Superior temporal gyrus (tissue), 1 donor: ENCODE results near the gene EEF1A2.

Experiments used
- DNase-seq: peaks from one replicate; pipeline ENCODE4 v3.0.0-alpha.2; 2016; ENCODE audit errors: extremely low spot score

The EEF1A2 gene

DNA sequence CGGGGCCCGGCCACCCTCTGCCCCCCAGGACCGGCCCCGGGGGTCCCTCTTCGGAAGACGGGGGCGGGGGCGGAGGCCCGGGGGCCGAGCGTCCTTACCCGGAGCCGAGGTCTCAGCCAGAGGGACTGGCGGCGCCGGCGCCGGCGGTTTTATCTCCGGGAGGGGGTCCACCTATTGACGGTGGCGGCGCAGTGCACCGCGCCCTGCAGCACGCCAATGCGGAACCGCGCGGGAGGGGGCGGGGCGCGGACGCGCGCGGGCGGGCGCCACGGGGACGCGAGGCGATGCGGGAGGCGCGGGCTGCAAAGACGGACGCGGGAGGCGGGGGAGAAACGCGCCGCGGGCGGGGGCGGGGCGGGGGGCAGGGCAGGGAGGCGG, at the start of gene EEF1A2:
TSS of gene EEF1A2 (minus strand) at position 124 of the 378 bp plus-strand sequence. CDS start 1,320 bp downstream, outside the sequence.
- DNase-seq, result no peak

GRCh38 chr20:63548542-63548941, 49.7 kb upstream of the EEF1A2 start:
- DNase-seq, result no peak

DNA sequence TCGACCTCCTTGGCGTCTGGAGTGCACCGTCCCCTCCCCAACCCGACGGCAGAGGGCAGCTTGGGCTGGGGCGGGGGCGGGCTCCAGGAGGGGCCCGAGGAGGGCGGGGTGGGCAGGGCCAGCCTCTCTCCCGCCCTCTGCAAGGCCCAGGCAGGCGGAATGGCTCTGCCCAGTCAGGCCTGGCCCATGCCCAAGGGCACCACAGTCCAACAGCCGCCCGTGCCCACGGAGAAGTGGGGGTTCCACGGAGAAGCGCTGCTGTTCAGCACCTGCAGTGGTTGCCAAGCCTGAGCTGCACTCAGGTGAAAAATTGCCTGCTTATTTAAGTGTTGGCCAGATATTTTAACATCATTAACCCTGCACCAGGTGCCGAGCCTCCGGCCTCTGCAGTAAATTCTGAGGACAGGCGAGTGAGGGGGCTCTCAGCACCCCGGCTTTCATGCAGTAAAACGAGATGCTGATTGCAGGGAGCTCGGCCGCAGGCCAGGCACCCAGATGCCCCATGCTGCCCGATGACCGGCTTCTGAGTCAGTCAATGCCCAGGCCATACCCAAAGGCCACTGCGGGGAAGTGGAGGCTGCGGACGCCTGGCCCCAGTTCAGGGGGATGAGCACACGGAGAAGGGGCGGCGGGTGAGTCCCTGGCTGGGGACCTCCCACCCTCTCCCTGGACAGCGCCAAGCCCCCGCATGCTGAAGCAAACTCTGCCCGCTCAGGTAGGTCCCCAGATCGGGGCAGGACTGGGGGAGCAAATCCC, 49.0 kb upstream of the EEF1A2 start, which contains the start of gene SRMS:
TSS of gene SRMS (minus strand) at position 25 of the 756 bp plus-strand sequence. CDS start 286 bp downstream, outside the sequence.
- no peak for DNase-seq

- no peak for DNase-seq
Measured at GRCh38 chr20:63546956-63547724, 48.3 kb upstream of the EEF1A2 start.

GRCh38 chr20:63546256-63546955, 47.5 kb upstream of the EEF1A2 start:
- no peak for DNase-seq

DNA sequence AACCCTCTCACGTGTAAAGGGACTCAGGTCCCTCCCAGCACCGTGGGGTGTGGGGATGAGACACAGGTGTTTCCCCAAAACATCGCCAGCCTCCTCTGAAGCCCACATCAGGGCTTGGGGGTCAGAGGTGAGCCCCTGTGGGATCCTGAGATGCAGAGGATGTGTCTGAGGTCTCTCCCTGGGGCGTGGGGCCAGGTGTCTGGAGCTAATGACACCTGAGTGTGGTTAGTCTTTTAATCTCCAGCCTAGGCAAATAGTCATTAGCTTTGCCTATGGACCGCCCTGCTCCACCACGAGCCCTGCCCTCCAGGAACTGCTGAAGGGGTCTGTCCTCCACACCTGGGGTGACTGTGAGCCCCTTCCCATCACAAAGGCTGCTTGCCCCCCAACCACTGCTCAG, 46.9 kb upstream of the EEF1A2 start:
- no peak for DNase-seq

DNA sequence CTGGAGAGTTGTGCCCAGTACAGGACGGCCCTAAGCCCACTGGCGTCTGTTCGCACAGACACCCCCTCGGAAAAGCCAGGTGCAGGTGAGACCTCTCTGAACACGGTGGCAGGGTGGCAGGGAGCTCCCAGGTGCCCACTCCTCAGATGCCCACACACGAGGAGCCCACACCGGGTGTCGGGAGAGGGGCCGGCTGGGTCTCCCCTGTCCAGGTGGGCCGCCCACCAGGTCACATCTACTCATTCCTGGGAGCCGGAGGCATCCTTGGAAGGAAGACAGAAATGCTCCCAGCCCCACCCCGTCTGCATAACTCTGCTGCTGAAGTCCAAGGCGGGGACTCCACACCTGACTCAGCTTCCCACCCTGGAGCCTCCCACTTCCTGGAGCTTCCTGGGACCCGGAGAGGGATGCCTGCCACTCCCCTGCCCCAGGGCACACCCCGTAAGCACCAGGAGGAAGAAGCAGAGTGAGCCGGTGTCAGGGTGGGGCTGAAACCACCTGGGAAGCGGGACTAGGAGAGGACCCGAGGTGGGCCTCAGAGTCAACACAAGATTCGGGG, 46.2 kb upstream of the EEF1A2 start:
- DNase-seq, result no peak

DNA sequence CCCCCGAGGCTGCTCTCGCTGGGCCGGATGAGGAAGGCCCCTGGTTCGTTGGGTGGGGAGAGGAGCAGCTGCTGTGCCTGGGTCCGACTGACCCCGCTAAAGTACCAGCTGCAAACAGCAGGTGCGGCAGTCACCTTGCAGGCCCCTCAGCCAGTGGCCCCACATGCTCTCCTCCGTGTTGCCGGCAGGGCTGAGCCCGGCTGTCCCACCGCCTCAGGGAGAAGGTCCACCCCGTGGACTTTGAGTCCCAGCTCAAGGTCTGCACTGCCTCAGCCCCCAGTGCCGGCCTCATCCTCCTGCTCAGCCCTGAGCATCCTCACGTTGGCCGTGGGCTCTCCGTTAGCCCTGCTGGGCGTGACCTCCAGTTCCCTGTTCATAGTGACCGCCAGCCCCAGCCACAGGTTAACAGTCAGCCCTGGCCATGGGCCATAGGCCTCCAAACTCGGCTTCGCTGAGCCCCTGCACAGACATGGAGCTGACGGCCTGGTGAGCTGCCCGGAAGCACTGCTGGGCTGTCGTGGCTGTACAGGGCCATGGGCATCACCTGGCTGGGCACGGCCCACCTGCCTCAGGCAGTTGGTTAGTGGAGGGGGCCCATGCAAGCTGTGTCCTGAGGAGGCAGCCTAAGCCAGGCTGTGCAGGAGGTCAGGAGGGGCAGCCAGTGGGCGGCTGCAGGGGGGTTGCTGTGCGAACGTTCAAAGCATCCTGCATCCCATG, 45.5 kb upstream of the EEF1A2 start:
- no peak for DNase-seq

DNA sequence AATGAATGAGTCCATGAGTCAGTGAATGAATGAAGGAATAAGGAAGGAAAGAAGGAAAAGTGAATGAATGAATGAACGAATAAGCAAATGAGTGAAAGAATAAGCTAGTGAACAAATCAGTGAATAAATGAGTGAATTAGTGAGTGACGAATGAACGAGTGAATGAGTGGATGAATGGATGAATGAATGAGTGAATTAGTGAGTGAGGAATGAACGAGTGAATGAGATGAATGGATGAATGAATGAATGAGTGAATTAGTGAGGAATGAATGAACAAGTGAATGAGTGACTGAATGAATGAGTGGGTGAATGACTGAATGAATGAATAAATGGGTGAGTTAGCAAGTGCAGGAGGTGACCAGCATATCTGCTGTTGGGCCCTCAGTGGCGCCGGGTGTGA, 44.9 kb upstream of the EEF1A2 start:
- no peak for DNase-seq

DNA sequence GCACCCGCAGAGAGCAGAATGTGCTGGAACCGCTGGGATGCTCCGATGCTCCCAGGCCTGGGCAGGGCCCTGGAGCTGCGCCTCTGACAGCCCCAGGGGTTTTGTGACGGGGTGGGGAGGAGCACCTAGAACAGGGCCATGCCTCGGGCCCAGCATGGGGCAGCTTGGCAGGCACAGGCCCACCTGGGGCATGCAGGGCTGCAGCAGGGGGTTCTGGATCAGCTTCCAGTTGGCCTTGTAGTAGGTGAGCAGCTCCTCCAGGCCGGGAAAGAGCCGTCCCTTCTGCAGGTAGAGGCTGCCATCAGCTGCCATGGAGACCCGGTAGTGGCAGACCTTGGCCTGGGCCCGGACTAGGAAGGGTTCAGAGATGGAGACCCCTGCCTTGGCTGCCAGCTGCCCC, 44.2 kb upstream of the EEF1A2 start:
- no peak for DNase-seq

GRCh38 chr20:63542696-63543095, 43.8 kb upstream of the EEF1A2 start:
- no peak for DNase-seq

DNA sequence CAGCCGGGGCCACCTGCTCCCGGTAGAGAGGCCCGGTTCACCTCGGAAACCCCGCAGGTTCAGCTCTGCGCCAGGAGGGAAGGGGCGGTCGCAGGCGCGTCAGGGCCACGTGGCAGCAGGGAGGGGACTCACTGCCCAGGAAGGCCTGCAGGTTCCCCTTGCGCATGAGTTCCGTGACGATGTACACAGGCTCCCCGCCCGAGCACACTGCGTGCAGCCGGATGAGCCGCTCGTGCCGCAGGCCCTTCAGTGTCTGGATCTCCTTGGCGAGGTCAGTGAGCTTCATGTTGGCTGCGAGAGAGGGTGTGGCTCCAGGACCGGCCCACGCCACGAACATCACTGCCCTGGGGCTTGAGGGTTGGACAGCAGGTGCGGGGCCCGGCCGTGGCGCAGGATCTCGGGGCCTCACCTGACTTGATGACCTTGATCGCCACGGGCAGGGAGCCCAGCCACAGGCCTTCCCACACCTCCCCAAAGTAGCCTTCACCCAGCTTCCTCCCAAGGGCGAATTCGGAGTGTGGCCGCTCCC, 43.2 kb upstream of the EEF1A2 start:
- no peak for DNase-seq

- DNase-seq, result no peak
Measured at GRCh38 chr20:63541371-63541770, 42.5 kb upstream of the EEF1A2 start.

DNA sequence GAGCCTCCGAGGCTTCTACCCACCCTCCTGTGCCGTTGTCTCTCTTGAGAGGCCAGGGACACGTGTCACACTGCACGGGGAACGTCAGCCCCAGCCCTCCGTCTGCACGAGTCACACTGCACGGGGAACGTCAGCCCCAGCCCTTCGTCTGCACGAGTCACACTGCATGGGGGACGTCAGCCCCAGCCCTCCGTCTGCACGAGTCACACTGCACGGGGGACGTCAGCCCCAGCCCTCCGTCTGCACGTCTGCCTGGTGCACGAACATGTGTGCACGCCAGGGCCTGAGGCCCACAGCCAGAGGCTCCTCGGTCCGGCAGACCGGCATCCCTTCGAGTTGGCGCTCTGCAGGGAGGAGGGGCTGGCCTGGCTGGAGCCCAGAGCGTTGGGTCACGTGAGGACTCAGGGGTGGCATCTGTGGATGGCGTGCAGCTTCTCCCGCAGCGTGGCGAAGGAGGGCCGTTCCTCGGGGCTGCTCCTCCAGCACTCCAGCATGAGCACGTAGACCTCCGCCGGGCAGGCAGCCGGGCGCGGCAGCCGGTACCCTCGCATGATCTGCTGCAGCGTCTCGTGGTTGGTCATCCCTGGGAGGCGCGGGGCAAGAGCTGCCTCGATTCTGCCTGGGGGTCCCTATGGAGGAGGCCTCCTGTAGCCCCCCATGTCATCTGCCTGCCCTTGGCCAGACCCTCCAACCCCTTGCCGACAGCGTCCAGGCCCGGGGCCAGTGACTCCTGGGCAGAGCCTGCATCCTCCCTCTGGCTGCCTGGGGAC, 41.7 kb upstream of the EEF1A2 start:
- DNase-seq, result no peak

DNA sequence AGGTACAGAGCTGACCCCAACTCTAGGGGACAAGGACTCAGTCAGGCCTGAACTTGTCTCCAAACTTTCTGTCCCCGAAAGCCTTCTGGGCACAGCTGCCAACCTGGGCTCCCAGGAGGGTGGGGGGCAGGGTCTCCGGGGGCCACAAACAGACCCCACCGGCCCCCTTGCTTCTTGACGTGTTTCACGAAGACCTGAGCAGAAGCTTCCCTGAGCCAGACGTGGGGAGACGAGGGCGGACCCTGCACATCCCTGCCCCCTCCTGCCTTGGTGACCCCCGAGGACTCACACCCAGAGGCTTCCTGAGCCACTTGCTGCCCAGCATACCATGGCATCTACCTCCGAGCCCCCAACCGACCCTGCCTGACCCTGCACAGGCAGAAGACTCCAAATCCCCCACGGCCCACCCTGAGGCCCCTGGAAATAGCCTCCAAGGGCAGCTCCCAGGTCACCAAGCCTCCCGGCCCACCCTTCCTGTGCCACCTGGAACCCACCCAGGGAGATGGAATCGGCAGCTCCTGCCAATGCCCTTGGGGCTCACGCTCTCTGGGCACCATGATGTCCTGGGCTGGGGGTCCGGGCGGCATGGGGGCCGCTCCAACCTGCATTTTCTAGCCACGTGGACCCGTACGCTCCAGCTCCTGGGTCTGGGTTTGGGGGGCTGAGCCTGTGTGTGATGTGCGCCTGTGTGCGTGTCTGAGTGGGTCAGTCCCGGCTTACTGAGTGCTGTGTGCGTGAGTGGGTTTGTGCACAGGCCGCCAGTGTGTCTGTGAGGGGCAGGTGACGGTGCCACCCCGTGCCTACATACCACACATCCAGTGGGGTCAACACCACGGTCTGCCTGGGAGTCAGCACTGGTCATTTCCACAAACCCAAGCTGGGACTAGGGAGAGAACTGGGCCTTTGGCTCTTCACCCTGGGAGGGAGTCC, 40.8 kb upstream of the EEF1A2 start:
- no peak for DNase-seq

- no peak for DNase-seq
Measured at GRCh38 chr20:63539092-63539430, 40.2 kb upstream of the EEF1A2 start.

- DNase-seq, result no peak
Measured at GRCh38 chr20:63538204-63539091, 39.6 kb upstream of the EEF1A2 start.

- DNase-seq, result peak; percentile 78
Measured at GRCh38 chr20:63537525-63538203, 38.8 kb upstream of the EEF1A2 start.
